HL-60 (cell line): Measurements from ENCODE around the gene USP48.

Experiments used
- GABPA ChIP-seq: IDR thresholded peaks from 2 replicates; pipeline ENCODE4 v1.6.1; 2012; ENCODE audit warnings: low read depth
- POLR2AphosphoS5 ChIP-seq: IDR thresholded peaks from 2 replicates; pipeline ENCODE4 v1.6.1; 2012; ENCODE audit warnings: low read depth
- TF ChIP-seq, protein P1 (sequence below): IDR thresholded peaks from one replicate; pipeline ENCODE4 v1.5.1; 2011; ENCODE audit warnings: low read length, control low read depth, inconsistent platforms; ENCODE audit not compliant: insufficient read depth

DNA sequence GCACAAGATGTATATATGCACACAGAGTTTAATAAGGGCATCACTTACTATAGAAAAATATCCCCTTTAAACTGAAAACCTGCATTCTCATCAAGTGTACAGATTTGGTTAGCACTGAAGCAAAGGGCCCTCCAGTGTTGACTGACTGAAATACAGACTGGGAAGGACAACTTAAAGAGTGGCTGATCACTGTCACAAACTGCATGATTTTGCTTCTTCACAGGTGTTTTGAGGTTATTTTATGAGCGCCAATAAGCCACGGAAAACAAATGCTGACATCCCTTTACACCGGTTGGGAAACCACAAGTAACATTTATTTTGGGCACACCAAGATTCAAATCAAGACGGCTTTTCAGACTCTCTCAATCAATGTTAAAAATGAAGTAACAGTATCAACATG lies 82.9 kb downstream of the USP48 start:
- TF ChIP-seq, protein P1, sequence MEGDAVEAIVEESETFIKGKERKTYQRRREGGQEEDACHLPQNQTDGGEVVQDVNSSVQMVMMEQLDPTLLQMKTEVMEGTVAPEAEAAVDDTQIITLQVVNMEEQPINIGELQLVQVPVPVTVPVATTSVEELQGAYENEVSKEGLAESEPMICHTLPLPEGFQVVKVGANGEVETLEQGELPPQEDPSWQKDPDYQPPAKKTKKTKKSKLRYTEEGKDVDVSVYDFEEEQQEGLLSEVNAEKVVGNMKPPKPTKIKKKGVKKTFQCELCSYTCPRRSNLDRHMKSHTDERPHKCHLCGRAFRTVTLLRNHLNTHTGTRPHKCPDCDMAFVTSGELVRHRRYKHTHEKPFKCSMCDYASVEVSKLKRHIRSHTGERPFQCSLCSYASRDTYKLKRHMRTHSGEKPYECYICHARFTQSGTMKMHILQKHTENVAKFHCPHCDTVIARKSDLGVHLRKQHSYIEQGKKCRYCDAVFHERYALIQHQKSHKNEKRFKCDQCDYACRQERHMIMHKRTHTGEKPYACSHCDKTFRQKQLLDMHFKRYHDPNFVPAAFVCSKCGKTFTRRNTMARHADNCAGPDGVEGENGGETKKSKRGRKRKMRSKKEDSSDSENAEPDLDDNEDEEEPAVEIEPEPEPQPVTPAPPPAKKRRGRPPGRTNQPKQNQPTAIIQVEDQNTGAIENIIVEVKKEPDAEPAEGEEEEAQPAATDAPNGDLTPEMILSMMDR = no peak
- TF ChIP-seq POLR2AphosphoS5 (no peak), GABPA (no peak)
